Mucosa of gallbladder (tissue), 1 donor: ENCODE data around the gene NMT2. TPM values are rescaled to one million over a fixed set of nuclear protein-coding genes. Genes with fewer than 3 reads are reported as not detected.

Source experiments
- DNase-seq: peaks from one replicate; pipeline ENCODE4 v3.0.0-alpha.2; 2020; ENCODE audit warnings: low spot score
- total RNA-seq: library from RNA; stranded (reverse); gene quantifications from one replicate; pipeline ENCODE4 v1.2.1, GENCODE V29; 2021
- donor health status: DM: no; HTN: no; CAD: no.

NMT2 gene
- total RNA-seq, 1 donor from 2014 or later: 23.3 TPM

GRCh38 chr10:15181576-15182156 is 13.2 kb upstream of the NMT2 start:
- DNase-seq: no peak

- no peak for DNase-seq
Observed at GRCh38 chr10:15180736-15181135, 12.2 kb upstream of the NMT2 start.

GRCh38 chr10:15176269-15176668 is 7.8 kb upstream of the NMT2 start:
- no peak for DNase-seq

GRCh38 chr10:15175587-15175986 is 7.1 kb upstream of the NMT2 start:
- DNase-seq: no peak

GRCh38 chr10:15172306-15172840 is 3.9 kb upstream of the NMT2 start:
- DNase-seq: no peak

- DNase-seq: no peak
Observed at GRCh38 chr10:15169555-15170401, 1.3 kb upstream of the NMT2 start.

GRCh38 chr10:15168786-15169554 is 477 bp upstream of the NMT2 start:
- DNase-seq: peak; percentile 97

- peak; percentile 44 for DNase-seq
Observed at GRCh38 chr10:15167411-15168290, 842 bp downstream of the NMT2 start.

GRCh38 chr10:15166325-15166724 is 2.2 kb downstream of the NMT2 start:
- no peak for DNase-seq

GRCh38 chr10:15163253-15163828 is 5.2 kb downstream of the NMT2 start:
- no peak for DNase-seq

- DNase-seq: no peak
Observed at GRCh38 chr10:15158972-15159371, 9.5 kb downstream of the NMT2 start.

GRCh38 chr10:15158448-15158847 is 10.0 kb downstream of the NMT2 start:
- DNase-seq: no peak

- DNase-seq: no peak
Observed at GRCh38 chr10:15155978-15156656, 12.4 kb downstream of the NMT2 start.

- DNase-seq: no peak
Observed at GRCh38 chr10:15152556-15152955, 15.9 kb downstream of the NMT2 start.

GRCh38 chr10:15150563-15150962 is 17.9 kb downstream of the NMT2 start:
- DNase-seq: no peak

GRCh38 chr10:15149042-15149771 is 19.3 kb downstream of the NMT2 start:
- no peak for DNase-seq

- no peak for DNase-seq
Observed at GRCh38 chr10:15147594-15148392, 20.7 kb downstream of the NMT2 start.

- DNase-seq: no peak
Observed at GRCh38 chr10:15146366-15146765, 22.1 kb downstream of the NMT2 start.

- DNase-seq: no peak
Observed at GRCh38 chr10:15144788-15145187, 23.7 kb downstream of the NMT2 start.
